COLO668 (cell line): ENCODE measurements around the gene ATP6V0A4.
"Not testable (repeated sequence)": the region's sequence is repeated elsewhere in the genome, so short reads cannot be mapped to it uniquely, and the experiment has no call there.

Experiments used
- DNase-seq: peaks from one replicate; lab custom pipeline; 2025; ENCODE audit not compliant: unreplicated experiment; lab: John Stamatoyannopoulos, UW

ATP6V0A4 gene

GRCh38 chr7:138705167-138705566 is 92.8 kb downstream of the ATP6V0A4 start:
- no peak for DNase-seq

- DNase-seq, result no peak
Measured at GRCh38 chr7:138701537-138701923, 96.5 kb downstream of the ATP6V0A4 start.

DNA sequence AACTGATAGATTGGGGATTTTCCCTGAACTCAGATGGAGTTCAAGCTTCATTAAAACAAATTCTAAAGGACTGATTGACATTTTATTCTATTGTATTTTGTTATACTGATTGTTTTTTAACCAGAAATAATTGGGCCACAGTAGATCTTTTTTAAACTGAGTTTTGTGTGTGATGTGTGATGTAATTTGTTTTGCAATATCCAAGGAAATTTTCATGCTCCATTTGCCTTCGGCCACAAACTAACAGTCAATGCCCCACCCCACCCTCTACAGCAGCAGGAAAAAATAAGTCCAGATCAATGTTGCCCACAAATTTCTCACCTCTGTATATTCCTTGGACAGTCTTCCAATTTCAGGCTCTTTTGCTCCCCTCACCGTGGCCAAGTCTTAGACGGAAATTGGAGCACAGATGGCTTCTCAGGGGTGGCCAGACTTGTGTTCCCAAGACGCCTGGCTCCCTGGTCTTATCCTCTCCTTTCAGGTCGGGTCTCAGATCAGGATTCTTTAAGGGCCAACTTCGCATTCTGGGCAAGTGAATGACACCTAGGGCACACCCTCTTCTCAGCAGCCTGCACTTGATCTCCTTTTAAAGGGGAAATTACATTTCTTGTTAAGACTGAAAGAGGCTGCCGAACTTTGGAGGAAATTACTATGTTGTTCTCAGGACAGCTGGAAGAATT is 97.0 kb downstream of the ATP6V0A4 start, which contains the start of gene SVOPL:
TSS of gene SVOPL (minus strand) at position 506 of the 680 bp plus-strand sequence. CDS start 22,317 bp downstream, outside the sequence.
- no peak for DNase-seq

DNA sequence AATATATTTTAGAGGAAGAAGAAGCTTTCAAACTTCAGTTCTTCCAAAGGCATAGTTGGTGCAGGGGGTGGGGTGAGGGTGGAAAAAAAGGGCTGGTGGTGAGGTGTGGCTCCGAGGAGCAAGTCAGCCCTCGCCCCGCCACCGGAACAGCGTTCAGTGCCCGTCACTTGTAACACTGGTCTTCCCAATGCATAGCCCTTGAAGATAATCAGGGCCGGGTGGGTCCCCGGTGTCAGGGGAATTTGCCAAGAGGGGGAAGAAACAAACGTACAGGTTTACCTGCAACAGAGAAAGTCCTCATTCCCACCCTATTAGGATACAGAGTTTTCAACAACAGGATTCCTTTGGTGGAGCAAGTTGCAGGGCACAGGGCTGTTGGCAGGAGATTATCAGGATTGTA is 98.3 kb downstream of the ATP6V0A4 start:
- no peak for DNase-seq

- DNase-seq, result no peak
Measured at GRCh38 chr7:138698281-138698680, 99.7 kb downstream of the ATP6V0A4 start.

DNA sequence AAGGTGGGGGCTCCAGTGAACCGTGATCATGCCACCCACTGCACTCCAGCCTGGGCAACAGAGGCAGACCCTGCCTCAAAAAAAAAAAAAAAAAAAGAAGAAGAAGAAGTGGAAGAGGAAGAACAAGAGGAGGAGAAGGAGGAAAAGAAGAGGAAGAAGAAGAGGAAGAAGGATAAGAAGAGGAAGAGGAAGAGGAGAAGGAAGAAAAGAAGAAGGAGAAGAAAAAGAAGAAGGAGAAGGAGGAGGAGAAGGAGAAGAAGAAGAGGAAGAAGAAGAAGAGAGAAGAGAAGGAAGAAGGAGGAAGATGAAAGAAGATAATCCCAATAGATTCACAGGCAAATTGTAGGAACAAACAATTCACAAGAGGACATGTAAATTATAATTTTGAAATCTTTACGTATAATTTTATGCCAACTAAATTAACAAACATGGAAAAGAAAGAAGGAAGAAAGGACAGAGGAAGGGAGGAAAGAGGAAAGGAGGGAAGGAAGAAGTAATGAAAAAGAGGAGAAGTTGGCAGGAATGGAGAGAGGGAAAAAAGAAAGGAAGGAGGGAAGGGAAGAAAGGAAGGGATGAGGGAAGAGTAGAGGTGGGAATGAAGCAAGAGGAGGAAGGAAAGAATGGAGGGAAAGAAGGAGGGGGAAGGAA is 100.3 kb downstream of the ATP6V0A4 start:
- no peak for DNase-seq

DNA sequence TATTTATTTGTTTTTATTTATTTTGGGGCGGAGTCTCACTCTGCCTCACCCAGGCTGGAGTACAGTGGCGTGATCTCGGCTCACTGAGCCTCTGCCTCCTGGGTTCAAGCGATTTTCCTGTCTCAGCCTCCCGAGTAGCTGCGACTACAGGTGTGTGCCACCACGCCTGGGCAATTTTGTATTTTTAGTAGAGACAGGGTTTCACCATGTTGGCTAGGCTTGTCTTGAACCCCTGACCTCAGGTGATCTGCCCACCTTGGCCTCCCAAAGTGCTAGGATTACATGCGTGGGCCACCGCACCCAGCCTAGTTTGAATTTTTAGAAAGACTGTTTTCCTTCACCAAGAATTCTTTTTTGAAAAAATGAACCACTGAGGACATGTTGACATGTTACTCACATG is 102.2 kb downstream of the ATP6V0A4 start:
- DNase-seq, result not testable (repeated sequence)

DNA sequence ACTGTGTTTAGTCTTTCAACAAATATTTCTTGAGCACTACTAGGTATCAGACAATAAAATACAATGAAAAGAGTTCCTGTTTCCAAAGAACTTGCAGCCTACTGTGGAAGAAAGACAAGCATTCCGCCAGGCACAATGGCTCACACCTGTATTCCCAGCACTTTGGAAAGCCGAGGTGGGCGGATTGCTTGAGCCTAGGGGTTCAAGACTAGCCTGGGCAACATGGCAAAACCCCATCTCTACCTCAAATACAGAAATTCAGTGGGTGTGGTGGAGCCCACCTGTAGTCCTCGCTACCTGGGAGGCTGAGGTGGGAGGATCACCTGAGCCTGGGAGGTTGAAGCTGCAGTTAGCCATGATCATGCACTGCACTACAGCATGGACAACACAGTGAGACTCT is 102.9 kb downstream of the ATP6V0A4 start:
- DNase-seq, result no peak

GRCh38 chr7:138691178-138691577 is 106.8 kb downstream of the ATP6V0A4 start:
- no peak for DNase-seq

DNA sequence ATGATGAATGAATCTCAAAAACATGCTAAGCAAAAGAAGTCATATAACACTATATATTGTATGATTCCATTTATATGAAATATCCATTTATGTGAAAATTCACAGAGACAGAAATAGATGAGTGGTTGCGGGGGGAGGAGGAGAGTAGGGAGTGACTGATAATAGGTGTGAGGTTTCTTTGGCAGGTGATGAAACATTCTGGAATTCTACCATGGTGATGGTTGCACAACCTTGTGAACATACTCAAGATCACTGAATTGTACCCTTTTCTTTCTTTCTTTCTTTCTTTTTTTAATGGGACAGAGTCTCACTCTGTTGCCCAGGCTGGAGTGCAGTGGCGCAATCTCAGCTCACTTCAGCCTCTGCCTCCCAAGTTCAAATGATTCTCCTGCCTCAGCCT is 107.5 kb downstream of the ATP6V0A4 start:
- no peak for DNase-seq

DNA sequence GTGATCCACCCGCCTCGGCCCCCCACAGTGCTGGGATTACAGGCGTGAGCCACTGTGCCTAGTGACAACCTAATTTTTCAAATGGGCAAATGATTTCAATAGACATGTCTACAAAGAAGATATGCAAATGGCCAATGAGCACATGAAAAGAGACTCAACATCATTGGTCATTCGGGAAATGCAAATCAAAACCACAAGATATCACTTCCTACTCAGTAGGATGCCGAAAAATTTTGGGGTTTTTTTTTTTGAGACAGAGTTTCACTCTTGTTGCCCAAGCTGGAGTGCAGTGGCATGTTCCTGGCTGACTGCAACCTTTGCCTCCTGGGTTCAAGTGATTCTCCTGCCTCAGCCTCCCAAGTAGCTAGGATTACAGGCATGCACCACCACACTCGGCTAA is 110.0 kb downstream of the ATP6V0A4 start:
- not testable (repeated sequence) for DNase-seq

DNA sequence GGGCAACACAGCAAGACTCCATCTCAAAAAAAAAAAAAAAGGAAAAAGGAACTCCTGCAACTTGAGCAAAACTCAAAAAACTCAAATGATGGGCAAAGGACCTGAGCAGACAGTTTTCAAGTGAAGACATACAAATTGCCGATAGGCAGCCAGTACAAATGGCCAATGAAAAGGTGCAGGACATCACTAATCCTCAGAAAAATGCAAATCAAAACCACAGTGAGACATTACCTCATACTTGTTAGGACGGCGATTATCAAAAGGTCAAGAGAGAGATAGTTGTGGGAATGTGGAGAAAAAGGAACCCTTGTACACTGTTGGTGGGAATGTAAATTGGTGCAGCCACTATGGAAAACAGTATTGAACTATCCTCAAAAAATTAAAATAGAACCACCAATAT is 113.7 kb downstream of the ATP6V0A4 start:
- DNase-seq, result no peak

GRCh38 chr7:138679793-138680192 is 118.2 kb downstream of the ATP6V0A4 start:
- DNase-seq, result no peak

- DNase-seq, result no peak
Measured at GRCh38 chr7:138670594-138670993, 127.4 kb downstream of the ATP6V0A4 start.

- no peak for DNase-seq
Measured at GRCh38 chr7:138669364-138669763, 128.6 kb downstream of the ATP6V0A4 start.

DNA sequence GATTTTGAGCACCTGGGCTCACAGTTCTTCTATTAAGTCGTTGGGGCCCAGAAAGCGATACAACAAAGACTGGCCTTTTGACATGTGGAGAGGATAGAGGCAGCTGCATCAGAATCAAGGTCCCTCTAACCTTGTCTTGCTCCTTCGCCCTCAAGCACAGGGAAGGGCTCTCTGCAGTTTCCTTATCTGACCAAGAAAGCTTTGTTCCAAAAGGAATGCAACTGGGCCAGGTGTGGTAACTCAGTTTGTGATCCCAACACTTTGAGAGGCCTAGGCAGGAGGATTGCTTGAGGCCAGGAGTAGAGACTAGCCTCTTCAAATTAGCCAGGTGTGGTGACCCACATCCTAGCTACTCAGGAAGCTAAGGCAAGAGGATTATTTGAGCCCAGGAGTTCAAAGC is 129.1 kb downstream of the ATP6V0A4 start:
- no peak for DNase-seq

GRCh38 chr7:138668229-138668596 is 129.8 kb downstream of the ATP6V0A4 start:
- DNase-seq, result no peak

DNA sequence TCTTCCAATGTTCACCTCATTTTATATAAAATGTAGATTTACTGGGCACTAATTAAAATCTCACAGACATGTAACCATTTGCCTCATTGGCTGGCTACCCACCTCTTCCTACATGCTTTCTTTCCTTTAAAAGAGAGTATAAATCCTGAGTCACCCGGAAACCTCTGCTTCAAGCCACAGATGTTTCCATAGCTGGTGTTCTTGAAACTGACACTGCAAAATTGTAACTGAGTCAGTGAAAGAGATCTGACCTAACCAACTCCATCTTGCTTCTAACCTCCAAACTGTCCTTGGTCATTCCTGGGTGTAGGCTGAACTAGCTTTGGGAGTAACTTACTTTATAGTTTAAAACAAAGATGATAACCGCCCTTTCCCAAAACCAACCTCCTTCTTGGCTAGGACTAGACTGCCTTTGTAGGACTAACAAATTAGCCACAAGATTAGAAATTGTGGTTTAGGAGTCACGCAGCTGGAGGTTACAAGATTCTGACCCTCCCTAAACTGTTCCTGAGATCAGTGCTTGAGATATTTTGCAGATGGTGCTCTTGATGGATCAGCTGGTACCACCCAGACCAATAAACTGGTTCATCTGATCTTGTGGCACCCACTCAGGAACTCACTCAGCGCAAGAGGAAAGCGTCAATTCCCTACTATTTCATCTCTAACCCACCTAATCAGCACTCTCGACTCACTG is 130.3 kb downstream of the ATP6V0A4 start:
- DNase-seq, result no peak

DNA sequence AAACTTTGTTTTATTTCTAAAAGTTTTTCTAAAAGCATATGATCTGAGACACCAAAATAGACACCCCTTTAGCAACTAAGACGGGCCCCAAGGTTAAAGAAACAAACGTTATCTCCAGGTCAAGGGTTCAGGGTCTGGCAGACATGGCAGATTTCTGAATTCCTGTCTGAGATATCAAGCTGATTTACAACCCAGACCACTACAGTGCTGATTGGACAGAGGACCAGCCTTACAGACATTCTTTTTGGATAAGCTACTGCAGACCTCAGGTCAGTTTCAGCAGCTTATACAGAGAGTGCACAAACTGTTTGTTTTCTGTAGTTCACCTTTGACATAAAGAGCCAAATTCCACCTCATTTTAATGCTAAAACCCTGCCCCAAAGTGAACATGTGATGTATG is 131.6 kb downstream of the ATP6V0A4 start:
- DNase-seq, result no peak

- DNase-seq, result no peak
Measured at GRCh38 chr7:138665669-138666140, 132.3 kb downstream of the ATP6V0A4 start.

- DNase-seq, result no peak
Measured at GRCh38 chr7:138665249-138665648, 132.7 kb downstream of the ATP6V0A4 start.
